GM19099 (cell line): ENCODE measurements around the gene PEX14.

Source experiments
- POLR2A ChIP-seq: IDR thresholded peaks from 3 replicates; pipeline ENCODE4 v1.6.1; 2011; ENCODE audit warnings: low read depth; ENCODE audit not compliant: insufficient read length; ENCODE audit errors: extremely low read depth

The PEX14 gene

GRCh38 chr1:10630661-10631120 lies 155.9 kb downstream of the PEX14 start:
- TF ChIP-seq POLR2A = no peak

- no peak for TF ChIP-seq POLR2A
Measured at GRCh38 chr1:10631121-10631810, 156.5 kb downstream of the PEX14 start.

- TF ChIP-seq POLR2A = no peak
Measured at GRCh38 chr1:10631811-10632593, 157.3 kb downstream of the PEX14 start.

GRCh38 chr1:10632691-10633090 lies 157.9 kb downstream of the PEX14 start:
- TF ChIP-seq POLR2A = no peak

GRCh38 chr1:10633416-10633815 lies 158.7 kb downstream of the PEX14 start:
- TF ChIP-seq POLR2A = no peak

- TF ChIP-seq POLR2A = no peak
Measured at GRCh38 chr1:10634075-10634427, 159.3 kb downstream of the PEX14 start.

- no peak for TF ChIP-seq POLR2A
Measured at GRCh38 chr1:10634428-10635084, 159.8 kb downstream of the PEX14 start.

- TF ChIP-seq POLR2A = no peak
Measured at GRCh38 chr1:10635085-10635896, 160.5 kb downstream of the PEX14 start.

- TF ChIP-seq POLR2A = no peak
Measured at GRCh38 chr1:10635992-10636391, 161.2 kb downstream of the PEX14 start.

- no peak for TF ChIP-seq POLR2A
Measured at GRCh38 chr1:10637400-10637799, 162.7 kb downstream of the PEX14 start.

- no peak for TF ChIP-seq POLR2A
Measured at GRCh38 chr1:10637834-10638558, 163.2 kb downstream of the PEX14 start.

- no peak for TF ChIP-seq POLR2A
Measured at GRCh38 chr1:10638559-10639005, 163.8 kb downstream of the PEX14 start.

GRCh38 chr1:10639011-10639774 lies 164.4 kb downstream of the PEX14 start:
- no peak for TF ChIP-seq POLR2A
